IgD-negative memory B cell (primary cell): Measurements from ENCODE around the gene COL5A1. TPM values are rescaled to one million over a fixed set of nuclear protein-coding genes. Genes with fewer than 3 reads are reported as not detected.

ENCODE experiments used
- H3K27ac Mint-ChIP-seq, 3 donors: one replicate each; pipeline ENCODE4 v1.8.0; 2020 to 2022; ENCODE audit warnings: mild to moderate bottlenecking in 3 of 3, mixed read lengths in 3 of 3, moderate library complexity in 1 of 3
- H3K27me3 Mint-ChIP-seq: one replicate; pipeline ENCODE4 v1.8.0; 2021; ENCODE audit warnings: mixed read lengths
- H3K36me3 Mint-ChIP-seq: one replicate; pipeline ENCODE4 v1.8.0; 2020; ENCODE audit warnings: mild to moderate bottlenecking, mixed read lengths
- H3K4me1 Mint-ChIP-seq, 3 donors: one replicate each; pipeline ENCODE4 v1.8.0; 2020 to 2022; ENCODE audit warnings: mixed read lengths in 3 of 3, mild to moderate bottlenecking in 1 of 3
- H3K4me3 Mint-ChIP-seq, 4 donors: one replicate each; pipeline ENCODE4 v1.8.0; 2020 to 2022; ENCODE audit warnings: mild to moderate bottlenecking in 4 of 4, mixed read lengths in 4 of 4, moderate library complexity in 3 of 4
- H3K9me3 Mint-ChIP-seq, 3 donors: one replicate each; pipeline ENCODE4 v1.8.0; 2020 to 2021; ENCODE audit warnings: mixed read lengths in 3 of 3, mild to moderate bottlenecking in 1 of 3
- polyA plus RNA-seq: library from polyadenylated mRNA; unstranded; fragments of 300-500 nt; fragmentation: Illumina TruSeq; gene quantifications from one replicate; pipeline ENCODE4 v1.2.3, GENCODE V29; 2021

The COL5A1 gene
- polyA plus RNA-seq, 1 donor from 2014 or later = not detected

- Mint-ChIP-seq H3K4me3 (no peak overlapping the region), H3K4me1 (no peaks in the 10 kb centered on the region), H3K9me3 (no peaks in the 10 kb centered on the region), H3K27me3 (peaks cover 1% of the 10 kb centered on the region), H3K36me3 (no peaks in the 10 kb centered on the region), H3K27ac (no peak overlapping the region)
Measured at GRCh38 chr9:134602547-134603362, 38.8 kb upstream of the COL5A1 start.

DNA sequence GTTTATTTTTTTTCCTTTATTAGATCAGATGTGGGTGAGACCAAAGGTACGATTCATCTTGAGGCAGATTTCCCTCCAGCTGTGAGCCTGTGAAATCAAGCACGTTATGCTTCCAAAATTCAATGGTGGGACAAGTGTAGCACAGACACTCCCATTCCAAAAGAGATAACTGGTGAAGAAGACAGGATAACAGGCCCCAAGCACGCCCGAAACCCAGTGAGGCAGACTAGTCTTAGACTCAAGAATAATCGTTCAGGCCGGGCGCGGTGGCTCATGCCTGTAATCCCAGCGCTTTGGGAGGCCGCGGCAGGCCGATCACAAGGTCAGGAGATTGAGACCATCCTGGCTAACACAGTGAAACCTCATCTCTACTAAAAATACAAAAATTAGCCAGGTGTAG, 36.8 kb upstream of the COL5A1 start:
- Mint-ChIP-seq H3K36me3 (no peaks in the 10 kb centered on the region), H3K27me3 (no peaks in the 10 kb centered on the region), H3K9me3 (no peaks in the 10 kb centered on the region), H3K4me1 (no peaks in the 10 kb centered on the region), H3K4me3 (no peak overlapping the region), H3K27ac (no peak overlapping the region)

GRCh38 chr9:134605351-134605965, 36.1 kb upstream of the COL5A1 start:
- H3K36me3 Mint-ChIP-seq = no peaks in the 10 kb centered on the region
- H3K4me1 Mint-ChIP-seq = no peaks in the 10 kb centered on the region
- H3K27me3 Mint-ChIP-seq = no peaks in the 10 kb centered on the region
- no peak overlapping the region for H3K4me3 Mint-ChIP-seq
- H3K9me3 Mint-ChIP-seq = no peaks in the 10 kb centered on the region
- H3K27ac Mint-ChIP-seq = no peak overlapping the region

DNA sequence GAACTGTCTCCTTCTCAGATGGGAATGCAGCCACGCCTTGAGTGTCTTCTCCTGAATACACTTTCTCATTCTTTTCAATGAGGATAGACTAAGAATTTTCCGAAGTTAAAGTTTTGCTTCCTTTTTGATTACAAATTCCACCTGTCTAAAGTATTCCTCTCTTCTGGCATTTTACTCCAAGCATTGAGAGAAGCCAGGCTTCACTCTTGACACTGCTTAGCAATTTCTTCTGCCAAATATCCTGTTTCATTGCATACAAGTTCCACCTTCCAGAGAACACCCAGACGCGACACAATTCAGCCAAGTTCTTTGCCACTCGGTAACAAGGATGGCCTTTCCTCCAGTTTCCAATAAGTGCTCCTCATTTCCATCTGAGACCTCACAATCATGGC, 35.6 kb upstream of the COL5A1 start:
- Mint-ChIP-seq H3K9me3 (peaks cover 0 to 3% (median 0%) of the 10 kb centered on the region in 3 donors), H3K27ac (no peak overlapping the region), H3K4me1 (no peaks in the 10 kb centered on the region), H3K27me3 (no peaks in the 10 kb centered on the region), H3K36me3 (no peaks in the 10 kb centered on the region), H3K4me3 (no peak overlapping the region)

- no peak overlapping the region for H3K4me3 Mint-ChIP-seq
- no peaks in the 10 kb centered on the region for H3K4me1 Mint-ChIP-seq
- H3K27ac Mint-ChIP-seq = no peak overlapping the region
- peaks cover 3% of the 10 kb centered on the region for H3K36me3 Mint-ChIP-seq
- peaks cover 0 to 5% (median 3%) of the 10 kb centered on the region in 3 donors for H3K9me3 Mint-ChIP-seq
- no peaks in the 10 kb centered on the region for H3K27me3 Mint-ChIP-seq
Measured at GRCh38 chr9:134606951-134607731, 34.5 kb upstream of the COL5A1 start.

- peaks cover 4 to 5% (median 5%) of the 10 kb centered on the region in 3 donors for H3K9me3 Mint-ChIP-seq
- H3K4me3 Mint-ChIP-seq = no peak overlapping the region
- H3K27me3 Mint-ChIP-seq = no peaks in the 10 kb centered on the region
- H3K27ac Mint-ChIP-seq = no peak overlapping the region
- H3K4me1 Mint-ChIP-seq = no peaks in the 10 kb centered on the region
- peaks cover 3% of the 10 kb centered on the region for H3K36me3 Mint-ChIP-seq
Measured at GRCh38 chr9:134607971-134608370, 33.6 kb upstream of the COL5A1 start.

DNA sequence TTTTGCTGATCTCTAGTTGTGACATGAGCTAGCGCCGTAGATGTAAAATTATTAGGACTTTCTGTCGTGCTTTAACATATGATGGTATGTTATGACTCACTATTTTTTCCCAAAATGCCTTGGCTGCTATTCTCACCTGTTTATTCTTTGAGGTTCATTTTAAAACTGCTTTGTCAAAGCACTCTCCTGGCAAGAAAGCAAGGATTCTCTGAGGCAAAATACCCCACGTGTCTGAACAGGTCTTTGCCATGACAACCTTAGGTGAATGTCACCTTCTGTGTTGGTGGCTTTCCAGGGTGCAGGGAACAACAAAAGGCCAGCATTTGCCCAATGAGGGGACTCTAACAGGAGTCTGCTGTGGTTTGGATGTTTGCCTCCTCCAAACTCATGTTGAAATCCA, 30.6 kb upstream of the COL5A1 start:
- Mint-ChIP-seq H3K4me3 (no peak overlapping the region), H3K27ac (no peak overlapping the region), H3K9me3 (peaks cover 4 to 5% (median 5%) of the 10 kb centered on the region in 3 donors), H3K4me1 (no peaks in the 10 kb centered on the region), H3K27me3 (no peaks in the 10 kb centered on the region), H3K36me3 (peaks cover 3% of the 10 kb centered on the region)

DNA sequence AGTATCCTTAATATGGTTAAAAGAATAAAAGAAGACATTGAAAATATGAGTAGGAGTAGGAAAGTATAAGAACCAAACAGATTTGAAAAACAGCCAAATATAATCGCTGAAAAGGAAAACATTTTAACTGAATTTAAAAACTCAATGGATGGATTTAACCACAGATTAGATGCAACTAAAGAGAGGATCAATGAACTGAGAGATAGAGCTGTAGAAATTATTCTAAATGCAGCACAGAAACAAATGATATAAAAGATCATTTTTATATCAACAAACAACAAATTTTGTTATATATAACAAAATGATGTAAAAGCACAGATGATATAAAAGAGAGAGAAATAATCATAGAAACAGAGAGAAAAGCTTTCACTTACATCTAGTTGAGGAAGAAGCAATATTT, 29.3 kb upstream of the COL5A1 start:
- Mint-ChIP-seq H3K27me3 (no peaks in the 10 kb centered on the region), H3K4me3 (no peak overlapping the region), H3K27ac (no peak overlapping the region), H3K36me3 (peaks cover 3% of the 10 kb centered on the region), H3K4me1 (no peaks in the 10 kb centered on the region), H3K9me3 (peaks cover 4 to 5% (median 5%) of the 10 kb centered on the region in 3 donors)

DNA sequence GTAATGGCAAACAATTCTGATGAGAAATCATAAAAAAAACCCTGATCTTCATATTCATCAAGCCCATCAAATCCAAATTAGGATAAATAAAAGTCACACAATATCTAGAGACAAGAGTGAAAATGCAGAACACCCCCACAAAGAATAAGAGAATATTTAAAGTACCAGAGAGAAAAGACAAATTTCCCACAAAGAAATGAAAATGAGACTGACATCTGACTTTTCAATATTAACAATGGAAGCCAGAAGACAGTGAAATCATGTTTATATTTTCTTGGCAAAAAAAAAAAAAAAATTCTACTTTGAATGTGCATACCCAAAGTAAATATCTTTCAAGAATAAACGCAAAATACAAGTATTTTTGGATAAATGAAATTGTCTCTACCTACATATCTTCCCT, 28.9 kb upstream of the COL5A1 start:
- Mint-ChIP-seq H3K4me3 (no peak overlapping the region), H3K9me3 (peaks cover 4 to 5% (median 5%) of the 10 kb centered on the region in 3 donors), H3K36me3 (peaks cover 3% of the 10 kb centered on the region), H3K27ac (no peak overlapping the region), H3K27me3 (no peaks in the 10 kb centered on the region), H3K4me1 (no peaks in the 10 kb centered on the region)

- no peaks in the 10 kb centered on the region for H3K27me3 Mint-ChIP-seq
- H3K9me3 Mint-ChIP-seq = peaks cover 4 to 5% (median 5%) of the 10 kb centered on the region in 3 donors
- no peak overlapping the region for H3K4me3 Mint-ChIP-seq
- no peak overlapping the region for H3K27ac Mint-ChIP-seq
- peaks cover 3% of the 10 kb centered on the region for H3K36me3 Mint-ChIP-seq
- no peaks in the 10 kb centered on the region for H3K4me1 Mint-ChIP-seq
Measured at GRCh38 chr9:134614256-134614655, 27.3 kb upstream of the COL5A1 start.

DNA sequence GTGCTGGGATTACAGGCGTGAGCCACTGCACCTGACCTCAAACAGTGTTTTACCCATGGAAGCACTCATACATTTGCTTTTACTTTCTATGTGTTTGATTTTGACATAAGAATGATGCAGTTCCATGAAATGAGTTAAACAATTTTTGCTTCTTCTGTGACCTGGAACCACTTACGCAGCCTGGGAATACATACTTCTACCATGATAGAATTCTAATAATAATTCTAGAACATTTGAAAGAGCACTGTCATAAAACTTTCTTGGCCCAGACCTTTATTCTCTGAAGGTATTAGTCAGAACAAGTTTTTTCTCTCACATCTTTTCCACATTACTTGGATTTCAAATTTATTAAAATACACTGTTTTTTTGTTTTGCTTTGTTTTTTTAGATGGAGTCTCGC, 25.3 kb upstream of the COL5A1 start:
- Mint-ChIP-seq H3K27ac (no peak overlapping the region), H3K4me1 (no peaks in the 10 kb centered on the region), H3K9me3 (peaks cover 2 to 5% (median 4%) of the 10 kb centered on the region in 3 donors)

DNA sequence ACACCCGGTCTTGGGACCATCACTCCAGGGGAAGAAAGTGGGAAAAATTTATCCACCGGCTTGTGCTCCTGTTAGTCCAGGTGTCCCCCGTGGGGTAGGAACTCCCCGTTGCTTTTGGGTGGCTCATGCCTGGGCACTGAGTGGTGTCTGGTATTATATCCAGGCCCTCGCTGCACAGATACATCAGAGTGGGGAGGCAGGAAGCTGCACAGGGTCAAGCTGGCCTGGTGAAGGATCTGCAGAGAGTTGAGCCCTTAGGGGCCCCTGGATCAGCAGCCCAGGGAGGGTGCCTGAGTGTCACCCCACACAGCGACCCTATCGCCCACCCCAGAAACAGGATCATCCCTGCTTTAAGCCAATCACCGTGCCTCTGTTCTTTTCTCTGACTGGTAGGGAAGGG, 24.4 kb upstream of the COL5A1 start:
- Mint-ChIP-seq H3K27me3 (peaks cover 5% of the 10 kb centered on the region), H3K4me1 (no peaks in the 10 kb centered on the region), H3K27ac (no peak overlapping the region), H3K36me3 (no peaks in the 10 kb centered on the region), H3K9me3 (peaks cover 0 to 5% (median under 1%) of the 10 kb centered on the region in 3 donors), H3K4me3 (no peak overlapping the region)

More for the DNA sequence above, 25.3 kb upstream of the COL5A1 start:
- no peak overlapping the region for H3K4me3 Mint-ChIP-seq
- peaks cover 3% of the 10 kb centered on the region for H3K36me3 Mint-ChIP-seq
- peaks cover 5% of the 10 kb centered on the region for H3K27me3 Mint-ChIP-seq

DNA sequence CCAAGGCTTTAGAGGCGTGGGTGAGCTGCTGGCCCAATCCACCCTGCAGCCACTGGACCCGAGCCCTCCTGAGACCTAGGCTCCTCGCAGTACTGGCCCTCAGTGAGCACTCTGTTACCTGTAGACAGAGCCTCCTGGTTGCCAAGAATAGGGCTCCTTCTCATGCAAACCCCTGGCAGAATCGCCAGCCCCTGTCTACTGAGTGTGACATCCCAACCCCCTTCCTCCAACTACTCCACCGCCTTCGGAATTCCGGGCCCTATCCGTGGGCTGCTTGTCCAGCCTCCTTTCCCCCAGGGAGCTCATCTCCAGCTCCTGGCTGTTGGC, 23.8 kb upstream of the COL5A1 start:
- Mint-ChIP-seq H3K4me3 (no peak overlapping the region), H3K4me1 (no peaks in the 10 kb centered on the region), H3K27ac (no peak overlapping the region), H3K9me3 (peaks cover 0 to 2% (median 0%) of the 10 kb centered on the region in 3 donors), H3K36me3 (no peaks in the 10 kb centered on the region), H3K27me3 (peaks cover 5% of the 10 kb centered on the region)

DNA sequence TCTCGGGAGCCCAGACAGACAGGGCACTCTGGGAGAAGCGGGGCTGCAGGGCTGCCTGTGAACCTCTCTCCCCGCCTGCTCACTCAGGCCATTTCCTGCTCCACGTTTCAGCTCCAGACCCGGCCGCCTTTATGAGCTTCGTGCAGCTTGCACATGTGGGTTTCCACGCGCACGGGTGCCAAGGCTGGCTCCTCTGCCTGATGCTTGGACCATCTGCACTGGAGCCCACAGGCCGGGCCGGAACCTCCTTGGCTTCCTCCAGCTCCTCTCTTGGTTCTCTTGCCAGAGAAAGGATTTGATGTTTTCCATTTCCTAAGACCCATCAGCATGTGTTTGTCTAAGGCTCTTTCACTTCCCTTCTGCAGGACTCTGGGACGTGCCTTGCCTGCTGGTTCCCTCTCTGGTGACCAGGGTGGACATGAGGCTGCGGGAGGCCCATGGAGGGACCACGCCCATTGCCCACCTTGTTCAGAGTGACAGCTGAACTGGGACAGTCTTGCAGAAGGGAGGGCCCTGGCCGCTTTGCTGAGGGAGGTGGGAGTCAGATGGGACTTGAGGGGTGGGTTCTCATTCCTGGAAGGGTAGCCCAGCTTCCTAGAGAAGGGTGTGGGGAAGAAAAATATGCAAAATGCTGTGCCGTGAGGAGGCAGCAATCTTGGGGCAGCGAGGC, 23.3 kb upstream of the COL5A1 start:
- H3K9me3 Mint-ChIP-seq = no peaks in the 10 kb centered on the region
- H3K4me3 Mint-ChIP-seq = no peak overlapping the region

More for the DNA sequence above, 23.3 kb upstream of the COL5A1 start:
- Mint-ChIP-seq H3K27me3 (peaks cover 5% of the 10 kb centered on the region), H3K36me3 (no peaks in the 10 kb centered on the region), H3K27ac (no peak overlapping the region), H3K4me1 (no peaks in the 10 kb centered on the region)
